ENCODE measurements around the gene PRTN3.

DNA sequence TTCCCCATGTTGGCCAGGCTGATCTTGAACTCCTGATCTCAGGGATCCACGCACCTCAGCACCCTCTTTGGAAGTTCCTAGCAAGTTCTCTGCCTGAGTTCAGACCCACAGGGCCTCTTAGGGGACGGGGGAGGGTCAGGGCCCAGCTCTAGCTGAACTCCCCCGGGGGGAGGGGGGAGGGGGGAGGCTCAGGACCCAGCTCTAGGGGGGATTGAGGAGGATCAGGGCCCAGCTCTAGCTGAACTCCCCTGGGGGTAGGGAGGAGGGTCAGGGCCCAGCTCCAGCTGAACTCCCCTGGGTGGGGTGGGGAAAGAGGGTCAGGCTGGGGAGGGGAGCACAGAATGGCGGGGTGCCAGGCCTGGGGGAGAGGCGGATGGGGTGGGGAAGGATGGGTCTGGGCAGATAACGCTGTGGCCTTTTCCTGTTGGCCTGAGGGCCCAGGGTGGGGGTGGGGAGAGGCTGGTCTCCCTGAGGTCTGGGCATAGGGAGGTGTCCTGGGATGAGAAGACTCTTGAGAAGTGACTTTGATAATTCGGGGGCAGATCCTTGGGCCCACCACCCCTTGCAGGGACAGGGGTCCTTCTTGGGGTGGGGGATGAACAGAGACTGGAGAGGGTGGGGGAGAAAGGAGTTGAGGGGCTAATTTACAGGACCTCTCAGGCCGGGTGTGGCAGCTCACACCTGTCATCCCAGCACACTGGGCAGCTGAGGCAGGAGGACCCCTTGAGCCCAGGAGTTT is 49.1 kb upstream of the PRTN3 start:
- TF ChIP-seq, protein P1, sequence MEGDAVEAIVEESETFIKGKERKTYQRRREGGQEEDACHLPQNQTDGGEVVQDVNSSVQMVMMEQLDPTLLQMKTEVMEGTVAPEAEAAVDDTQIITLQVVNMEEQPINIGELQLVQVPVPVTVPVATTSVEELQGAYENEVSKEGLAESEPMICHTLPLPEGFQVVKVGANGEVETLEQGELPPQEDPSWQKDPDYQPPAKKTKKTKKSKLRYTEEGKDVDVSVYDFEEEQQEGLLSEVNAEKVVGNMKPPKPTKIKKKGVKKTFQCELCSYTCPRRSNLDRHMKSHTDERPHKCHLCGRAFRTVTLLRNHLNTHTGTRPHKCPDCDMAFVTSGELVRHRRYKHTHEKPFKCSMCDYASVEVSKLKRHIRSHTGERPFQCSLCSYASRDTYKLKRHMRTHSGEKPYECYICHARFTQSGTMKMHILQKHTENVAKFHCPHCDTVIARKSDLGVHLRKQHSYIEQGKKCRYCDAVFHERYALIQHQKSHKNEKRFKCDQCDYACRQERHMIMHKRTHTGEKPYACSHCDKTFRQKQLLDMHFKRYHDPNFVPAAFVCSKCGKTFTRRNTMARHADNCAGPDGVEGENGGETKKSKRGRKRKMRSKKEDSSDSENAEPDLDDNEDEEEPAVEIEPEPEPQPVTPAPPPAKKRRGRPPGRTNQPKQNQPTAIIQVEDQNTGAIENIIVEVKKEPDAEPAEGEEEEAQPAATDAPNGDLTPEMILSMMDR (IDR thresholded peaks at IDR 0.05) = no peak
- TF ChIP-seq EP300 (IDR thresholded peaks at IDR 0.05) = no peak
